Activated CD4-positive, alpha-beta T cell treated with anti-CD3 and anti-CD28 coated beads, Interleukin-2, amount 50 U/mL, for 1 hour (primary cell): ENCODE results near the gene NEB.
"Not testable (repeated sequence)": the region's sequence is repeated elsewhere in the genome, so short reads cannot be mapped to it uniquely, and the experiment has no call there.

ENCODE experiments used
- DNase-seq: peaks from one replicate; pipeline ENCODE4 v3.0.0-alpha.2; 2020

The NEB gene

GRCh38 chr2:151646512-151646911 is 87.8 kb downstream of the NEB start:
- DNase-seq: not testable (repeated sequence)

- no peak for DNase-seq
These were observed 89.7 kb downstream of the NEB start for GRCh38 chr2:151644580-151644979.

- DNase-seq: not testable (repeated sequence)
These were observed 92.4 kb downstream of the NEB start for GRCh38 chr2:151641895-151642294.

- DNase-seq: no peak
These were observed 94.2 kb downstream of the NEB start for GRCh38 chr2:151640087-151640486.

- no peak for DNase-seq
These were observed 95.3 kb downstream of the NEB start for GRCh38 chr2:151638990-151639389.

GRCh38 chr2:151638191-151638933 is 95.9 kb downstream of the NEB start:
- DNase-seq: peak; percentile 7

GRCh38 chr2:151637271-151637781 is 97.0 kb downstream of the NEB start:
- peak; percentile 29 for DNase-seq

GRCh38 chr2:151634736-151635467 is 99.4 kb downstream of the NEB start:
- DNase-seq: no peak

- DNase-seq: no peak
These were observed 101.2 kb downstream of the NEB start for GRCh38 chr2:151632993-151633565.

- DNase-seq: no peak
These were observed 103.9 kb downstream of the NEB start for GRCh38 chr2:151630372-151630771.

- no peak for DNase-seq
These were observed 106.9 kb downstream of the NEB start for GRCh38 chr2:151627353-151627752.

- DNase-seq: no peak
These were observed 110.0 kb downstream of the NEB start for GRCh38 chr2:151624271-151624670.

GRCh38 chr2:151623631-151624030 is 110.6 kb downstream of the NEB start:
- no peak for DNase-seq

GRCh38 chr2:151620761-151621160 is 113.5 kb downstream of the NEB start:
- DNase-seq: no peak

GRCh38 chr2:151619337-151619989 is 114.8 kb downstream of the NEB start:
- DNase-seq: no peak

- no peak for DNase-seq
These were observed 117.4 kb downstream of the NEB start for GRCh38 chr2:151616760-151617339.

- no peak for DNase-seq
These were observed 119.5 kb downstream of the NEB start for GRCh38 chr2:151614606-151615306.

- DNase-seq: no peak
These were observed 120.1 kb downstream of the NEB start for GRCh38 chr2:151614159-151614558.

GRCh38 chr2:151611351-151611750 is 122.9 kb downstream of the NEB start:
- DNase-seq: no peak

- DNase-seq: no peak
These were observed 124.0 kb downstream of the NEB start for GRCh38 chr2:151610310-151610709.

- no peak for DNase-seq
These were observed 124.6 kb downstream of the NEB start for GRCh38 chr2:151609705-151610104.
